Measurements from ENCODE around the gene PHETA1. TPM values are rescaled to one million over a fixed set of nuclear protein-coding genes. Genes with fewer than 3 reads are reported as not detected.

Gene PHETA1
- total and polyA plus RNA-seq, 9 donors: 1.8 to 26.5 (median 19.1) TPM

DNA sequence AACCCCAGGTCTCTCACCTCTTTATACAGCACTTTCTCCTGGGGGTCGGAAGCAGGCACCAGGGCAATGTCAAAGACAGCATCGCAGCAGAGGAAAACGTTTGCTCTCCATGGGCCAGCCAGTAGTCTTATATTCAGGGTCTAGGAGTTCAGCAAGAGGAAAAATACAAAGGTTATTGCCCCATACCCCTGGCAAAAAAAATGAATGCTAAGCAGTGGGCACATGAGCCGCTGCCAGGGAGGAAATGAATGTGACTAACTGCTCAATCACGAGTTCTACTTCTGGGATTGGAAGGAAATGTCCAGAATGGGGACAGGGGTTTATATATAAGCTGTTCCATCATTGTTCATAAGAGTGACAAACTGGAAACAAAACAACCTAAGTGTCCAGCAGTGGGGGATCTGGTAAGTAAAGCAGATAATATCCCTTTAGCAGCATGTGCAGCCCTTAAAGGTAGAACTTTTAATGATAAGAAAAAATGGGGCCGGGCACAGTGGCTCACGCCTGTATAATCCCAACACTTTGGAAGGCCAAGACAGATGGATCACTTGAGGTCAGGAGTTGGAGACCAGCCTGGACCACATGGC, 53.8 kb downstream of the PHETA1 start:
- no peak overlapping the region for H3K4me3 ChIP-seq
- no peaks in the 10 kb centered on the region for H3K9me3 ChIP-seq
- TF ChIP-seq EP300 (IDR thresholded peaks at IDR 0.05): no peak
- no peak for TF ChIP-seq POLR2A (IDR thresholded peaks at IDR 0.05)
- TF ChIP-seq, protein P1, sequence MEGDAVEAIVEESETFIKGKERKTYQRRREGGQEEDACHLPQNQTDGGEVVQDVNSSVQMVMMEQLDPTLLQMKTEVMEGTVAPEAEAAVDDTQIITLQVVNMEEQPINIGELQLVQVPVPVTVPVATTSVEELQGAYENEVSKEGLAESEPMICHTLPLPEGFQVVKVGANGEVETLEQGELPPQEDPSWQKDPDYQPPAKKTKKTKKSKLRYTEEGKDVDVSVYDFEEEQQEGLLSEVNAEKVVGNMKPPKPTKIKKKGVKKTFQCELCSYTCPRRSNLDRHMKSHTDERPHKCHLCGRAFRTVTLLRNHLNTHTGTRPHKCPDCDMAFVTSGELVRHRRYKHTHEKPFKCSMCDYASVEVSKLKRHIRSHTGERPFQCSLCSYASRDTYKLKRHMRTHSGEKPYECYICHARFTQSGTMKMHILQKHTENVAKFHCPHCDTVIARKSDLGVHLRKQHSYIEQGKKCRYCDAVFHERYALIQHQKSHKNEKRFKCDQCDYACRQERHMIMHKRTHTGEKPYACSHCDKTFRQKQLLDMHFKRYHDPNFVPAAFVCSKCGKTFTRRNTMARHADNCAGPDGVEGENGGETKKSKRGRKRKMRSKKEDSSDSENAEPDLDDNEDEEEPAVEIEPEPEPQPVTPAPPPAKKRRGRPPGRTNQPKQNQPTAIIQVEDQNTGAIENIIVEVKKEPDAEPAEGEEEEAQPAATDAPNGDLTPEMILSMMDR (IDR thresholded peaks at IDR 0.05): no peak
- intact Hi-C loops (cut with DNase I): no loop called here
- DNase-seq: no peak
- H3K27me3 ChIP-seq: no peaks in the 10 kb centered on the region
- WGBS, 3 donors: 76 to 80% (median 79%) methylated on average over 7 of the region's 7 CpGs
- no peaks in the 10 kb centered on the region for H3K36me3 ChIP-seq
- H3K4me1 ChIP-seq (ENCODE audit: insufficient read depth): no peaks in the 10 kb centered on the region
- H3K27ac ChIP-seq: no peak overlapping the region

DNA sequence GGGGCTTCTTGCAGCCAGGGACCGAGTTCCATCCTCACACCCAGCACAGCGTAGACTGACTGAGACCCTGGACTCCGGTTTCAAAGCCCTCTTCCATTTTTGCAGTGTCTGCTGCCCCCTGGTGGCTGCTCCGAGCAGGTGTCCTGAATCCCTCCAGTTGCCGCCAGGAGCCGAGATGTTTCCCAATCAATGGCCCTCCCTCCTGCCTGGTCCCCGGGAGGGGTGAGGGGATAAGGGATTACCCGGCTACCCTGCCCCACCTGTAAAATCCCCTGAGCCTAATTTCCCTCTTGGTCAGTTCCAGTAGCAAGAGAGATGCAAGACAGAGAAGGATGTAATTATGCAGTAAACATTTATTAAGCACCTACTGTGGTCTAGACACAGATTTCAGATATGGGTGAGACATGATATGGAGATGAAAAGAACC, 55.0 kb downstream of the PHETA1 start:
- intact Hi-C loops (cut with DNase I): no loop called here
- H3K9me3 ChIP-seq: no peaks in the 10 kb centered on the region
- no peaks in the 10 kb centered on the region for H3K27me3 ChIP-seq
- H3K27ac ChIP-seq: no peak overlapping the region
- no peaks in the 10 kb centered on the region for H3K4me1 ChIP-seq (ENCODE audit: insufficient read depth)
- no peak overlapping the region for H3K4me3 ChIP-seq
- 0 to 1% (median 0%) methylated on average over 8 of the region's 8 CpGs for WGBS, 3 donors
- TF ChIP-seq POLR2A (IDR thresholded peaks at IDR 0.05): no peak
- TF ChIP-seq, protein P1 (IDR thresholded peaks at IDR 0.05): peak; percentile 29 to 56 (median 50)
- no peak for TF ChIP-seq EP300 (IDR thresholded peaks at IDR 0.05)
- no peaks in the 10 kb centered on the region for H3K36me3 ChIP-seq
- peak; percentile 40 to 78 (median 64) for DNase-seq

DNA sequence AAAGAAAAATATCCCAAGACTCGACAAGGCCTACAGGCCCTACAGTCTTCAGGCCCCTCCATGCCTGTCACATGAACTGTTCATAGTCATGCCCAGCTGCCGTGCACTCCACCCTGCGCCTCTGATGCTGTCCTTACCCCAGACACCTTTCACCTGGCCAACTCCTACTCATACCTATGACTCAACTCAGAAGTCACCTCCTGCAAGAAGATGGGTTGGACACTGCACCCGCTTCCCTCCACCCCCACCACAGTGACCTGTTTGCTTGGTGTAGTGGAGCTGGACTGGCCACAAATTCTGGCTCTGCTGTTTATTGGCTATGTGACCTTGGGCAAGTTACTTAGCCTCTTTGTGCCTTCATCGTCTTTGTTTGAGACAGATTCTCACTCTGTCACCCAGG, 56.2 kb downstream of the PHETA1 start:
- TF ChIP-seq EP300 (IDR thresholded peaks at IDR 0.05) (no peak), POLR2A (IDR thresholded peaks at IDR 0.05) (no peak)
- TF ChIP-seq, protein P1 (IDR thresholded peaks at IDR 0.05): no peak
- DNase-seq: no peak
- no peak overlapping the region for H3K4me3 ChIP-seq
- H3K27ac ChIP-seq: no peak overlapping the region
- no peaks in the 10 kb centered on the region for H3K9me3 ChIP-seq
- intact Hi-C loops (cut with DNase I): no loop called here
- H3K36me3 ChIP-seq: no peaks in the 10 kb centered on the region
- 63 to 70% (median 64%) methylated on average over 5 of the region's 5 CpGs for WGBS, 3 donors
- no peaks in the 10 kb centered on the region for H3K27me3 ChIP-seq
- H3K4me1 ChIP-seq (ENCODE audit: insufficient read depth): no peaks in the 10 kb centered on the region

DNA sequence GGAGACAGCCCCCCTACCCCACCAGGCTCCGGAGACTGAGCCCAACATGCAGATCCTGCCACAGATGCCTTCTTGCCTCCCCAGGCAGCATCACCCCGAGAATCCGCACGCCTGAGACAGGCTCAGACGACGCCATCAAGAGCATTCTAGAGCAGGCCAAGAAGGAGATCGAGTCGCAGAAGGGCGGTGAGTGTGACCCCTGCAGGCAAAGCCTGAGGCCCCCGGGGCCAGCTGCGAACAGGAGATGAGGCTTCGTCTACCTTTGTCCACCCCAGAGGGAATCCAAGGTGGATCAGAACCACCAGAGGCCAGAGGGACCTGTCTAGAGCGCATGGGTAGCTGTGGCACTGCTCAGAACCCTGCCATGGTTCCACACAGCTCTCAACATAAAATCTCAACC, 56.9 kb downstream of the PHETA1 start:
- H3K27ac ChIP-seq: no peak overlapping the region
- TF ChIP-seq EP300 (IDR thresholded peaks at IDR 0.05) (no peak), POLR2A (IDR thresholded peaks at IDR 0.05) (no peak)
- TF ChIP-seq, protein P1 (IDR thresholded peaks at IDR 0.05): no peak
- WGBS, 3 donors: 88 to 92% (median 91%) methylated on average over 13 of the region's 13 CpGs
- no peak overlapping the region for H3K4me3 ChIP-seq
- DNase-seq: no peak
- H3K9me3 ChIP-seq: no peaks in the 10 kb centered on the region
- no peaks in the 10 kb centered on the region for H3K27me3 ChIP-seq
- intact Hi-C loops (cut with DNase I): no loop called here
- H3K4me1 ChIP-seq (ENCODE audit: insufficient read depth): no peaks in the 10 kb centered on the region
- no peaks in the 10 kb centered on the region for H3K36me3 ChIP-seq
